Measurements from ENCODE around the gene GMPR. TPM values are rescaled to one million over a fixed set of nuclear protein-coding genes. Genes with fewer than 3 reads are reported as not detected.

The GMPR gene
- total RNA-seq, 1 experiment from 2014 or later: 24.0 TPM

DNA sequence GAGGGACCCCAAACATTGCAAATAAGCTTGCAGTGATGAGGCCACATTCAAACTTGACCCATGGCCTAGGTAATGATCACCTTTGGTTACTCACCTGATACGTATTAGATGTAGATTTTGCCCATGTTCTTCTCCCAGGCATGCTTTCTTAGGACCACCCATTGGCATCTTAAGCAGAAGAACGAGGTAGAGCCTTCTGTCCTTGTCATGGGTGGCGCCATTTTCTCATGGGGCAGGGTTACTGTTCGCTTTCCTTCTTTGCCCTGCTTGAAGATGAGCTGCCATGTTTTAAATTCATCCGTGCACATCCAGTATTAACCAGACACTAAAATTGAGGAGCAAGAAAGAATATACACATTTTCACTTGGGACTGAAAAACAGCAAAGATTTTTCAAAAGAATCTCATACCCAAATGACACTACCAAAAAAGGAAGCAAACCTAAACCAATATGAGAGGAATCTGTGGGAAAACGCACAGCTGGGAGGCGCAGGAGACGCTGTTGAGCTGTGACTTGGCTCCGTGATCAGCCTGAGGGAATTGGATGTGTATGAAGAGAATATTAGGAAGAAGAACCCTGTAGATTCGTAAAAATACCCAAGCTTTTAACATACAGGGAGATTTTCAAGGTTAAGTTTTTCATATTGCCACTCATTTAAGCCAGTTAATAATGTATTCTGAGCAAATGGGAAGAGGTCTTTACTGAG is 36.6 kb downstream of the GMPR start:
- Histone ChIP-seq H3K9ac (ENCODE audit: low read length) (no peak overlapping the region), H3K4me2 (ENCODE audit: low read length) (no peak overlapping the region), H4K20me1 (ENCODE audit: insufficient read depth) (no peaks in the 10 kb centered on the region), H3K4me3 (replicated peaks in 1 of 2; ENCODE audit: low read depth in 1 of 2, low read length in 2 of 2) (no peak overlapping the region), H3K9me3 (ENCODE audit: control insufficient read depth in 1 of 2, insufficient read depth in 1 of 2, low read depth in 1 of 2, low read length in 2 of 2) (no peaks in the 10 kb centered on the region), H3K79me2 (ENCODE audit: insufficient read depth, low read length) (no peaks in the 10 kb centered on the region), H3K27me3 (ENCODE audit: insufficient read depth, low read length) (no peaks in the 10 kb centered on the region), H3K27ac (ENCODE audit: low read depth, low read length) (no peak overlapping the region), H3K9me2 (ENCODE audit: insufficient read depth) (no peaks in the 10 kb centered on the region), H3K36me3 (ENCODE audit: control insufficient read depth in 1 of 2, insufficient read depth in 2 of 2, low read length in 2 of 2) (no peaks in the 10 kb centered on the region), H3K4me1 (ENCODE audit: control insufficient read depth in 1 of 2, insufficient read depth in 2 of 2, low read length in 2 of 2) (peaks cover 26 to 27% of the 10 kb centered on the region in 2 experiments), H2AFZ (ENCODE audit: low read depth, low read length, poor library complexity, severe bottlenecking) (no peak overlapping the region)
- intact Hi-C loops (cut with micrococcal nuclease): no loop called here
- ChIA-PET POLR2A (no interaction called here), CTCF (interaction anchor here (1.3 kb wide), 1 partner anchor 11 kb away, joined by 3 read pairs; no protein-coding TSS in a partner anchor), RAD21 (ENCODE audit: low non-redundant PET in 1 of 2, low total read pairs in 2 of 2, uncharacterized antibody in 2 of 2, unreplicated experiment in 2 of 2) (no interaction called here)
- DNase-seq (ENCODE audit: low read depth, low spot score) (no peak), ATAC-seq (no peak)
- BruUV-seq (replicated peaks): no TSS peak
- TF ChIP-seq POLR2A (IDR thresholded peaks at IDR 0.05; ENCODE audit: borderline replicate concordance, extremely low read depth, insufficient read depth, insufficient read length): no peak
- no peak for TF ChIP-seq SP1 (IDR thresholded peaks at IDR 0.05; ENCODE audit: low read depth)
- TF ChIP-seq FOSL1 (IDR thresholded peaks at IDR 0.05; ENCODE audit: low read depth): no peak
- TF ChIP-seq EZH2 (IDR thresholded peaks at IDR 0.05): no peak
- TF ChIP-seq JUND (IDR thresholded peaks at IDR 0.05): no peak
- TF ChIP-seq POLR2AphosphoS5 (IDR thresholded peaks at IDR 0.05; ENCODE audit: low read depth, low read length): no peak
- no peak for TF ChIP-seq EGR1 (IDR thresholded peaks at IDR 0.05; ENCODE audit: low read depth)
- TF ChIP-seq, protein P1, sequence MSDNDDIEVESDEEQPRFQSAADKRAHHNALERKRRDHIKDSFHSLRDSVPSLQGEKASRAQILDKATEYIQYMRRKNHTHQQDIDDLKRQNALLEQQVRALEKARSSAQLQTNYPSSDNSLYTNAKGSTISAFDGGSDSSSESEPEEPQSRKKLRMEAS (IDR thresholded peaks at IDR 0.05): no peak
- TF ChIP-seq SRF (IDR thresholded peaks at IDR 0.05; ENCODE audit: low read depth): no peak
- no peak for TF ChIP-seq ELF1 (IDR thresholded peaks at IDR 0.05; ENCODE audit: borderline replicate concordance, low read depth)
- no peak for TF ChIP-seq EZH2phosphoT487 (IDR thresholded peaks at IDR 0.05; ENCODE audit: borderline replicate concordance)
- TF ChIP-seq, protein P2, sequence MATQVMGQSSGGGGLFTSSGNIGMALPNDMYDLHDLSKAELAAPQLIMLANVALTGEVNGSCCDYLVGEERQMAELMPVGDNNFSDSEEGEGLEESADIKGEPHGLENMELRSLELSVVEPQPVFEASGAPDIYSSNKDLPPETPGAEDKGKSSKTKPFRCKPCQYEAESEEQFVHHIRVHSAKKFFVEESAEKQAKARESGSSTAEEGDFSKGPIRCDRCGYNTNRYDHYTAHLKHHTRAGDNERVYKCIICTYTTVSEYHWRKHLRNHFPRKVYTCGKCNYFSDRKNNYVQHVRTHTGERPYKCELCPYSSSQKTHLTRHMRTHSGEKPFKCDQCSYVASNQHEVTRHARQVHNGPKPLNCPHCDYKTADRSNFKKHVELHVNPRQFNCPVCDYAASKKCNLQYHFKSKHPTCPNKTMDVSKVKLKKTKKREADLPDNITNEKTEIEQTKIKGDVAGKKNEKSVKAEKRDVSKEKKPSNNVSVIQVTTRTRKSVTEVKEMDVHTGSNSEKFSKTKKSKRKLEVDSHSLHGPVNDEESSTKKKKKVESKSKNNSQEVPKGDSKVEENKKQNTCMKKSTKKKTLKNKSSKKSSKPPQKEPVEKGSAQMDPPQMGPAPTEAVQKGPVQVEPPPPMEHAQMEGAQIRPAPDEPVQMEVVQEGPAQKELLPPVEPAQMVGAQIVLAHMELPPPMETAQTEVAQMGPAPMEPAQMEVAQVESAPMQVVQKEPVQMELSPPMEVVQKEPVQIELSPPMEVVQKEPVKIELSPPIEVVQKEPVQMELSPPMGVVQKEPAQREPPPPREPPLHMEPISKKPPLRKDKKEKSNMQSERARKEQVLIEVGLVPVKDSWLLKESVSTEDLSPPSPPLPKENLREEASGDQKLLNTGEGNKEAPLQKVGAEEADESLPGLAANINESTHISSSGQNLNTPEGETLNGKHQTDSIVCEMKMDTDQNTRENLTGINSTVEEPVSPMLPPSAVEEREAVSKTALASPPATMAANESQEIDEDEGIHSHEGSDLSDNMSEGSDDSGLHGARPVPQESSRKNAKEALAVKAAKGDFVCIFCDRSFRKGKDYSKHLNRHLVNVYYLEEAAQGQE (IDR thresholded peaks at IDR 0.05; ENCODE audit: low read depth): no peak
- TF ChIP-seq, protein P3, sequence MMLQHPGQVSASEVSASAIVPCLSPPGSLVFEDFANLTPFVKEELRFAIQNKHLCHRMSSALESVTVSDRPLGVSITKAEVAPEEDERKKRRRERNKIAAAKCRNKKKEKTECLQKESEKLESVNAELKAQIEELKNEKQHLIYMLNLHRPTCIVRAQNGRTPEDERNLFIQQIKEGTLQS (IDR thresholded peaks at IDR 0.05): no peak
